Measurements from ENCODE around the gene TWNK.
A peak's percentile ranks its signal among the peaks of the same experiment; 100 is the strongest.

TWNK gene

GRCh38 chr10:101014230-101014884 lies 27.0 kb downstream of the TWNK start:
- peak; percentile 83 to 90 (median 90) for TF ChIP-seq CTCF (IDR thresholded peaks at IDR 0.05; ENCODE audit: unreplicated experiment in 3 of 3)
- Mint-ChIP-seq H3K27me3 (ENCODE audit: low read depth) (peaks cover 43% of the 10 kb centered on the region), H3K36me3 (ENCODE audit: low read depth) (no peaks in the 10 kb centered on the region), H3K27ac (peak overlapping the region; percentile 30 to 44 (median 34)), H3K4me1 (peaks cover 43% of the 10 kb centered on the region), H3K9me3 (no peaks in the 10 kb centered on the region), H3K4me3 (no peak overlapping the region)

GRCh38 chr10:101014966-101015581 lies 27.7 kb downstream of the TWNK start:
- H3K27ac Mint-ChIP-seq = no peak overlapping the region
- no peak for TF ChIP-seq CTCF (IDR thresholded peaks at IDR 0.05; ENCODE audit: unreplicated experiment in 3 of 3)
- no peak overlapping the region for H3K4me3 Mint-ChIP-seq
- no peaks in the 10 kb centered on the region for H3K36me3 Mint-ChIP-seq (ENCODE audit: low read depth)
- H3K4me1 Mint-ChIP-seq = peaks cover 47% of the 10 kb centered on the region
- peaks cover 47% of the 10 kb centered on the region for H3K27me3 Mint-ChIP-seq (ENCODE audit: low read depth)
- H3K9me3 Mint-ChIP-seq = no peaks in the 10 kb centered on the region

- Mint-ChIP-seq H3K36me3 (ENCODE audit: low read depth) (no peaks in the 10 kb centered on the region), H3K9me3 (no peaks in the 10 kb centered on the region), H3K27ac (no peak overlapping the region), H3K27me3 (ENCODE audit: low read depth) (peaks cover 47% of the 10 kb centered on the region), H3K4me1 (peaks cover 47% of the 10 kb centered on the region), H3K4me3 (no peak overlapping the region)
- no peak for TF ChIP-seq CTCF (IDR thresholded peaks at IDR 0.05; ENCODE audit: unreplicated experiment in 3 of 3)
These were observed 28.2 kb downstream of the TWNK start for GRCh38 chr10:101015582-101015973.

- no peaks in the 10 kb centered on the region for H3K36me3 Mint-ChIP-seq (ENCODE audit: low read depth)
- TF ChIP-seq CTCF (IDR thresholded peaks at IDR 0.05; ENCODE audit: unreplicated experiment in 3 of 3) = no peak
- no peak overlapping the region for H3K4me3 Mint-ChIP-seq
- no peaks in the 10 kb centered on the region for H3K9me3 Mint-ChIP-seq
- H3K4me1 Mint-ChIP-seq = peaks cover 47% of the 10 kb centered on the region
- peaks cover 49% of the 10 kb centered on the region for H3K27me3 Mint-ChIP-seq (ENCODE audit: low read depth)
- H3K27ac Mint-ChIP-seq = no peak overlapping the region
These were observed 29.5 kb downstream of the TWNK start for GRCh38 chr10:101016814-101017213.

- TF ChIP-seq CTCF (IDR thresholded peaks at IDR 0.05; ENCODE audit: unreplicated experiment in 3 of 3) = no peak
- Mint-ChIP-seq H3K36me3 (ENCODE audit: low read depth) (no peaks in the 10 kb centered on the region), H3K9me3 (no peaks in the 10 kb centered on the region), H3K4me1 (peaks cover 40% of the 10 kb centered on the region), H3K4me3 (peak overlapping the region; percentile 12 to 27 (median 21)), H3K27ac (peak overlapping the region in 1 of 3 experiments; percentile 65), H3K27me3 (ENCODE audit: low read depth) (peaks cover 54% of the 10 kb centered on the region)
These were observed 30.8 kb downstream of the TWNK start for GRCh38 chr10:101018118-101018599.
